Activated T-cell treated with anti-CD3 and anti-CD28 coated beads, Interleukin-2, amount 50 U/mL, for 72 hours (primary cell): Measurements from ENCODE around the gene PDCD4. TPM values are rescaled to one million over a fixed set of nuclear protein-coding genes. Genes with fewer than 3 reads are reported as not detected.

Source experiments
- ATAC-seq, 2 donors: fragments of 150-1000 bp; cut with Tn5 transposase; replicated peaks in 1 of 2; 2 replicates each; pipeline ENCODE4 v1.10.0; 2021; ENCODE audit warnings: moderate library complexity in 2 of 2, mild to moderate bottlenecking in 1 of 2
- DNase-seq, 2 donors: peaks; one replicate each; pipeline ENCODE4 v3.0.0; 2021 to 2022; ENCODE audit warnings: mixed read lengths in 1 of 2
- H3K27ac Mint-ChIP-seq: one replicate; pipeline ENCODE4 v1.8.0; 2022; ENCODE audit warnings: mild to moderate bottlenecking, moderate library complexity, mixed read lengths
- H3K27me3 Mint-ChIP-seq: one replicate; pipeline ENCODE4 v1.8.0; 2022; ENCODE audit warnings: low read depth, mixed read lengths
- H3K36me3 Mint-ChIP-seq, 2 donors: one replicate each; pipeline ENCODE4 v1.8.0; 2022; ENCODE audit warnings: mixed read lengths in 2 of 2, mild to moderate bottlenecking in 1 of 2; ENCODE audit not compliant: insufficient read depth in 2 of 2
- H3K4me1 Mint-ChIP-seq: one replicate; pipeline ENCODE4 v1.8.0; 2022; ENCODE audit warnings: low read depth, mixed read lengths
- H3K4me3 Mint-ChIP-seq, 2 donors: one replicate each; pipeline ENCODE4 v1.8.0; 2022; ENCODE audit warnings: mild to moderate bottlenecking in 2 of 2, mixed read lengths in 2 of 2, moderate library complexity in 2 of 2
- H3K9me3 Mint-ChIP-seq, 2 donors: one replicate each; pipeline ENCODE4 v1.8.0; 2022; ENCODE audit warnings: mixed read lengths in 2 of 2
- total RNA-seq, 2 donors: library from RNA; stranded (reverse); gene quantifications; one replicate each; pipeline ENCODE4 v1.2.3, GENCODE V29; 2022

The PDCD4 gene
- total RNA-seq, 2 donors from 2014 or later = 340 to 386 TPM

GRCh38 chr10:110868981-110869380 lies 2.7 kb upstream of the PDCD4 start:
- Mint-ChIP-seq H3K27me3 (no peaks in the 10 kb centered on the region), H3K4me1 (peaks cover 74% of the 10 kb centered on the region), H3K4me3 (peak overlapping the region; percentile 81 to 99), H3K27ac (peak overlapping the region; percentile 96), H3K9me3 (no peaks in the 10 kb centered on the region), H3K36me3 (peaks cover 7 to 10% of the 10 kb centered on the region in 2 donors)
- ATAC-seq (no peak), DNase-seq (no peak)

DNA sequence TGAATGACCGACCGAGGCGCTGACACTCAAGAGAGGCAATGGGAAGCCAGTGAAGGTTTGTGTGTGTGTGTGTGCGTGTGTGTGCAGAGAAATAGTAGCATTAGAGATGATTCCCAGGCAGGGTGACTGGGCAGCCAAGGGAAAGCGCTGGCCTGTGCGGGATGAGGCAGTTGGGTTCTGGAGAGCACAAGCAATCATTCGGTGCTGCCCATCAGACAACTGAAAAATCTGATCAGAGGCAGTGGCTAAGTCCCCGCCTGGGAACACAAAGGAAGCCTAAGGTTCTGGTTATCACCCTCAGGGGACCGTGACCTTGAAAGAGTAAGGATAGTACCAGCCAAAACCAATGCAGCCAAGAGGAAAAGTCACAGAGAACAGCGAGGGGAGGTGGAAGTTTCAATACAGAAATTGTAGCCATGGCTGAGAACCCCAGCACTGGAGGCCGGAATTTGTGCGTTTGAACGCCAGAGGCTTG lies 868 bp upstream of the PDCD4 start:
- no peak for ATAC-seq
- Mint-ChIP-seq H3K9me3 (no peaks in the 10 kb centered on the region), H3K36me3 (peaks cover 7 to 19% of the 10 kb centered on the region in 2 donors), H3K27ac (peak overlapping the region; percentile 96), H3K4me1 (peaks cover 68% of the 10 kb centered on the region), H3K27me3 (no peaks in the 10 kb centered on the region), H3K4me3 (peak overlapping the region; percentile 81 to 99)
- no peak for DNase-seq

DNA sequence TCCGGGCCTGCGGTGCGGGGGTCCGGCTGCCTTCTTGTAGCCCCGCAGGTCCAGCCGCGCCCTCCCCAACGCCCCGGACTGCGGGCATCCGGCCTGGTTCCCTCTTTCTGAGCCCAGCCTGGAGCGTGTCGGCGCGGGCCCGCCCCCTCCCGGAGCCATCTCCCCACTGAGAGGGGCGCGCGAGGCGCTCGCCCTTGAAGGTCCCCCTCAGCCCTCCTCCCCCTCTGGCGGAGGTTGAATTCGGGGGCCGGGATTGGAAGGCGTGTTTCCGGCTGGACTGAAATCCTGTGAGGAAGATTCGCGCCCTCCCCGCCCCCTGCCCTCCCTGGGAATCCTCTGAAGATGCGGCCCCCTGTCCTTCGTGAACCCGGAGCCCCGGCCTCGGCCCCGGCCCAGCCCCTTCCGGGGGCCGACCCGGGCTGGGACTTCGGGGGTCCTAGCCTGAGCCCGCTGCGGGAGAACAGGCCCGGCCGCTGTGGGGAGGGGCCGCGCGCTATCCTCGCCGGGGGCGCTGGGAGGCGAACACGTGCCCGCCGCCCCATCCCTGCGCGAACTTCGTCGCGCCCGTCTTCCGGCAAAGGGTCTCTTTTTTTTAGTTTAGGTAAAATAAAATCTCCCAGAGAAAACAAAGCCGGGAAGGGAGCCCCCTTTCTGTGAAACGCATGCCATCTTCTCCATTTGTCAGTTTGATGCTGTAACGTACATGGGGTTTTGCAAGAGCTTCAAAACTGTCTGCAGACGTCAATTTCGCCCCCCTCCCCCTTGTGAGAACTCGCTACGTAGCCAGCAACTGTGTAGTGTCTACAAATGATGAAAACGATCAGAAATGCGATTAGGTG lies 636 bp downstream of the PDCD4 start:
- peak; percentile 76 to 79 for DNase-seq

GRCh38 chr10:110872984-110873923 lies 1.5 kb downstream of the PDCD4 start:
- Mint-ChIP-seq H3K4me3 (peak overlapping the region; percentile 94 to 99), H3K4me1 (peaks cover 64% of the 10 kb centered on the region), H3K27me3 (no peaks in the 10 kb centered on the region), H3K9me3 (no peaks in the 10 kb centered on the region), H3K36me3 (peaks cover 8 to 33% of the 10 kb centered on the region in 2 donors), H3K27ac (peak overlapping the region; percentile 92)
- no peak for ATAC-seq
- DNase-seq = no peak

More for the DNA sequence above, 636 bp downstream of the PDCD4 start:
- H3K4me3 Mint-ChIP-seq = peak overlapping the region; percentile 94 to 99
- no peaks in the 10 kb centered on the region for H3K9me3 Mint-ChIP-seq
- peak; percentile 78 to 80 for ATAC-seq
- peaks cover 7 to 25% of the 10 kb centered on the region in 2 donors for H3K36me3 Mint-ChIP-seq
- H3K27ac Mint-ChIP-seq = peak overlapping the region; percentile 92
- H3K4me1 Mint-ChIP-seq = peaks cover 64% of the 10 kb centered on the region
- H3K27me3 Mint-ChIP-seq = no peaks in the 10 kb centered on the region

- ATAC-seq (no peak), DNase-seq (no peak)
- peak overlapping the region; percentile 90 to 99 for H3K4me3 Mint-ChIP-seq
- H3K27me3 Mint-ChIP-seq = no peaks in the 10 kb centered on the region
- H3K36me3 Mint-ChIP-seq = peaks cover 11 to 38% of the 10 kb centered on the region in 2 donors
- H3K27ac Mint-ChIP-seq = peak overlapping the region; percentile 82
- peaks cover 64% of the 10 kb centered on the region for H3K4me1 Mint-ChIP-seq
- H3K9me3 Mint-ChIP-seq = no peaks in the 10 kb centered on the region
Measured at GRCh38 chr10:110873951-110874350, 2.2 kb downstream of the PDCD4 start.

DNA sequence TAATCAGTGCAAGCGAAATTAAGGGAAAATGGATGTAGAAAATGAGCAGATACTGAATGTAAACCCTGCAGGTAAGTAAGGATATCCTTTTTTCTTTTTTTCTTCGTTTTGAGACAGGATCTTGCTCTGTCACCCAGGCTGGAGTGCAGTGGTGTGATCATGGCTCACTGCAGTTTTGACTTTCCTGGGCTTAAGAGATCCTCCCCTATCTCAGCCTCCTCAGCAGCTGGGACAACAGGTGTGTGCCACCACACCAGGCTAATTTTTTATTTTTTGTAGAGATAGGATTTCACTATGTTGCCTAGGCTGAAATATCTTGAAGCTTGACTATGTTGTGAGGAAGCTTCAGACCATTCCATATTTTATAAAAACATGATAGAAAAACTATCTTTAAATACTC lies 4.3 kb downstream of the PDCD4 start:
- H3K36me3 Mint-ChIP-seq = peaks cover 11 to 45% of the 10 kb centered on the region in 2 donors
- no peaks in the 10 kb centered on the region for H3K9me3 Mint-ChIP-seq
- no peaks in the 10 kb centered on the region for H3K27me3 Mint-ChIP-seq
- peak overlapping the region; percentile 88 for H3K27ac Mint-ChIP-seq
- no peak for DNase-seq
- H3K4me3 Mint-ChIP-seq = peak overlapping the region; percentile 68 to 78
- no peak for ATAC-seq
- H3K4me1 Mint-ChIP-seq = peaks cover 64% of the 10 kb centered on the region

DNA sequence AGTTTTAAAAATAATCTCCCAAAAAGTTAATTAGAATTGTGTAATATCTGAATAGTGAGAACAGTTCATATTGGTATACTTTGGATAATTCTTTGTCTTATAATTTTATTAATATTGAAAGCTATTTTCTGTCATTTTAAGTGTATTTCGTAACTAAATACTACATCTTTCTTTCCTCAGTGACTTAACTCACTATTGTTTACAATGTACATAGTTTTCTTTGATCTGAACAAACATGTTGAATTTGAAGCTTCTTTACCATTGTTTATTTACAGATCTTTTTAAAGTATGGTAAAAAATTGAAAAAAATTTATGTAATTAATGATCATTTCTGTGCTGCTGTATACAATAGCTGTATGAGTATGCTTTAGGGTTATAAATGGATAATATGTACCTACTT lies 5.1 kb downstream of the PDCD4 start:
- no peak for ATAC-seq
- H3K36me3 Mint-ChIP-seq = peaks cover 13 to 49% of the 10 kb centered on the region in 2 donors
- no peak overlapping the region for H3K27ac Mint-ChIP-seq
- peaks cover 69% of the 10 kb centered on the region for H3K4me1 Mint-ChIP-seq
- no peaks in the 10 kb centered on the region for H3K27me3 Mint-ChIP-seq
- DNase-seq = no peak
- H3K9me3 Mint-ChIP-seq = no peaks in the 10 kb centered on the region
- peak overlapping the region in 1 of 2 donors; percentile 27 for H3K4me3 Mint-ChIP-seq

- DNase-seq (no peak), ATAC-seq (peak in 1 of 2 donors; percentile 47)
- Mint-ChIP-seq H3K4me3 (peak overlapping the region in 1 of 2 donors; percentile 12), H3K9me3 (no peaks in the 10 kb centered on the region), H3K27me3 (no peaks in the 10 kb centered on the region), H3K27ac (peak overlapping the region; percentile 40), H3K36me3 (peaks cover 16 to 56% of the 10 kb centered on the region in 2 donors), H3K4me1 (peaks cover 89% of the 10 kb centered on the region)
Measured at GRCh38 chr10:110880012-110880411, 8.3 kb downstream of the PDCD4 start.

- Mint-ChIP-seq H3K36me3 (peaks cover 19 to 54% of the 10 kb centered on the region in 2 donors), H3K27me3 (no peaks in the 10 kb centered on the region), H3K4me3 (peak overlapping the region; percentile 31 to 57), H3K27ac (peak overlapping the region; percentile 52), H3K9me3 (no peaks in the 10 kb centered on the region), H3K4me1 (peaks cover 86% of the 10 kb centered on the region)
- ATAC-seq (no peak), DNase-seq (no peak)
Measured at GRCh38 chr10:110881247-110881646, 9.5 kb downstream of the PDCD4 start.

DNA sequence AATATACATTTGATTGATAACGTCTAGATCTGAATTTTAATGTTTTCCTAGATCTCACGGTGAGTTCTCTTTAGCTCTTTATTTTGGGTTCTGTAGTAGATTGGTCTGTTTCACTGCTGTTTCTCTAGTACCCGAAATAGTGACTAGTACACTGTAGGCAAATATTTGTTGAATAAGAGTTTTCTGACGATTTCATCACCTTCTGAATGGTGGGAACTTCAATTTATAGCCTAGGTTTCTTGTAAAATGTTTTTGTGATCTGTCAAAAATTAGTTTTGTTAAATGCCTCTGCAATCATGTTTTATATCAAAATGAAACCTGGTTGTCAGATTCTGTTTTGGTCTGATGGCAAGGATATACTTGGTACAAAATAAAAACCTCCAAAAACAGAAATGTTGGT lies 10.2 kb downstream of the PDCD4 start:
- H3K27me3 Mint-ChIP-seq = no peaks in the 10 kb centered on the region

GRCh38 chr10:110883924-110884323 lies 12.2 kb downstream of the PDCD4 start:
- Mint-ChIP-seq H3K9me3 (no peaks in the 10 kb centered on the region), H3K27ac (peak overlapping the region; percentile 80), H3K4me3 (peak overlapping the region; percentile 14 to 81), H3K4me1 (peaks cover 74% of the 10 kb centered on the region), H3K36me3 (peaks cover 17 to 47% of the 10 kb centered on the region in 2 donors), H3K27me3 (no peaks in the 10 kb centered on the region)
- ATAC-seq (peak; percentile 25 to 35), DNase-seq (no peak)

More for the DNA sequence above, 10.2 kb downstream of the PDCD4 start:
- H3K4me1 Mint-ChIP-seq = peaks cover 86% of the 10 kb centered on the region
- peaks cover 19 to 53% of the 10 kb centered on the region in 2 donors for H3K36me3 Mint-ChIP-seq
- DNase-seq = no peak
- H3K27ac Mint-ChIP-seq = peak overlapping the region; percentile 86
- H3K4me3 Mint-ChIP-seq = peak overlapping the region; percentile 23 to 76
- no peaks in the 10 kb centered on the region for H3K9me3 Mint-ChIP-seq
- ATAC-seq = no peak

- DNase-seq (no peak), ATAC-seq (peak in 1 of 2 donors; percentile 45)
- peaks cover 53% of the 10 kb centered on the region for H3K4me1 Mint-ChIP-seq
- H3K27ac Mint-ChIP-seq = peak overlapping the region; percentile 1
- no peaks in the 10 kb centered on the region for H3K9me3 Mint-ChIP-seq
- H3K27me3 Mint-ChIP-seq = no peaks in the 10 kb centered on the region
- peak overlapping the region in 1 of 2 donors; percentile 14 for H3K4me3 Mint-ChIP-seq
- peaks cover 17 to 48% of the 10 kb centered on the region in 2 donors for H3K36me3 Mint-ChIP-seq
Measured at GRCh38 chr10:110885932-110886674, 14.4 kb downstream of the PDCD4 start.
